Peyer's patch (tissue), 4 donors: Measurements from ENCODE around the gene TEDC1. TPM values are rescaled to one million over a fixed set of nuclear protein-coding genes. Genes with fewer than 3 reads are reported as not detected.

ENCODE experiments used
- DNase-seq, 3 donors: peaks; one replicate each; pipeline ENCODE4 v3.0.0-alpha.2; 2017 to 2019
- H3K27ac ChIP-seq, 4 donors: fragments of 200-600 bp; sonication (generic); one replicate each; pipeline ENCODE4 v1.5.1; 2016 to 2019
- H3K27me3 ChIP-seq, 2 donors: fragments of 200-600 bp; sonication (generic); one replicate each; pipeline ENCODE4 v1.5.1; 2019
- H3K36me3 ChIP-seq, 3 donors: fragments of 200-600 bp; sonication (generic); one replicate each; pipeline ENCODE4 v1.5.1; 2016 to 2019
- H3K4me1 ChIP-seq, 4 donors: fragments of 200-600 bp; sonication (generic); one replicate each; pipeline ENCODE4 v1.5.1; 2016 to 2019
- H3K4me3 ChIP-seq, 4 donors: fragments of 200-600 bp; sonication (generic); 1 replicate in 3 of 4; 2 replicates in 1 of 4; pipeline ENCODE4 v1.5.1; 2016 to 2019; ENCODE audit warnings: mild to moderate bottlenecking in 1 of 4
- H3K9me3 ChIP-seq, 4 donors: fragments of 200-600 bp; sonication (generic); one replicate each; pipeline ENCODE4 v1.5.1; 2016 to 2019; ENCODE audit warnings: mild to moderate bottlenecking in 1 of 4
- POLR2A ChIP-seq, 2 donors: fragments of 450-650 bp; IDR thresholded peaks; one replicate each; pipeline ENCODE4 v1.5.1; 2017; ENCODE audit warnings: antibody characterized with exemption in 2 of 2, mild to moderate bottlenecking in 2 of 2, moderate library complexity in 2 of 2
- total RNA-seq, 4 donors: library from RNA; depleted of rRNA; stranded (reverse); fragments of >200 nt; gene quantifications; one replicate each; pipeline ENCODE4 v1.1.0, GENCODE V29; 2016
- TF ChIP-seq, protein P1 (sequence below), 6 experiments: fragments of 450-650 bp in 4 of 6; fragments of 200-600 bp in 2 of 6; sonication (generic) in 1 of 6; IDR thresholded peaks; one replicate each; pipeline ENCODE4 v1.5.1; 2017 to 2019; ENCODE audit warnings: antibody characterized with exemption in 6 of 6, mild to moderate bottlenecking in 3 of 6, moderate library complexity in 1 of 6

Gene TEDC1
- total RNA-seq, 4 donors from 2014 or later: 7.0 to 42.1 (median 15.1) TPM

DNA sequence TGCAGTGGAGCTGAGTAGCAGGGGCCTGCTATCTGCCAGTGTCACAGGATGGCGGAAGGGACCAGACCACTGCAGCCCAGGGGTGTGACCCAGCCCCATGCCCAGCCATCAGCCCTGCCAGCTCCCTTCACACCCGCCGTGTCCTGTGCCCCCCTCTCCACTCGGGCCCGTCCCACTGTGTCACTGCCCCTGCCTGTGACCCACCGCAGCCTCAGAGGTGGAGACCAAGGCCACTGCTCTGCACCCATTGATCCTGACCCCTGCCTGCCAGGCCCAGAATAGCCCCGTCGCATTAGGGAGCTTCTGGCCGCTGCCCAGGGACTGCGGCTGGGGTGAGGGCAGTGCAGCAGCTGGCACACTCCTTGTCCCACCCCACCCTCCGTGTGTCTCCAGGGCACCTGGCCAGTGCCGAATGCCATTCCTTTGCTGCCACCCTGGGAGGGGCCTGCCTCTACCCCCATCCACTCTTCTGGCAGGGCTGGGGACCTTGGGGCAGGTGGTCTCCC, 18.5 kb upstream of the TEDC1 start:
- TF ChIP-seq, protein P1, sequence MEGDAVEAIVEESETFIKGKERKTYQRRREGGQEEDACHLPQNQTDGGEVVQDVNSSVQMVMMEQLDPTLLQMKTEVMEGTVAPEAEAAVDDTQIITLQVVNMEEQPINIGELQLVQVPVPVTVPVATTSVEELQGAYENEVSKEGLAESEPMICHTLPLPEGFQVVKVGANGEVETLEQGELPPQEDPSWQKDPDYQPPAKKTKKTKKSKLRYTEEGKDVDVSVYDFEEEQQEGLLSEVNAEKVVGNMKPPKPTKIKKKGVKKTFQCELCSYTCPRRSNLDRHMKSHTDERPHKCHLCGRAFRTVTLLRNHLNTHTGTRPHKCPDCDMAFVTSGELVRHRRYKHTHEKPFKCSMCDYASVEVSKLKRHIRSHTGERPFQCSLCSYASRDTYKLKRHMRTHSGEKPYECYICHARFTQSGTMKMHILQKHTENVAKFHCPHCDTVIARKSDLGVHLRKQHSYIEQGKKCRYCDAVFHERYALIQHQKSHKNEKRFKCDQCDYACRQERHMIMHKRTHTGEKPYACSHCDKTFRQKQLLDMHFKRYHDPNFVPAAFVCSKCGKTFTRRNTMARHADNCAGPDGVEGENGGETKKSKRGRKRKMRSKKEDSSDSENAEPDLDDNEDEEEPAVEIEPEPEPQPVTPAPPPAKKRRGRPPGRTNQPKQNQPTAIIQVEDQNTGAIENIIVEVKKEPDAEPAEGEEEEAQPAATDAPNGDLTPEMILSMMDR (IDR thresholded peaks at IDR 0.05): no peak
- no peak for TF ChIP-seq POLR2A (IDR thresholded peaks at IDR 0.05)
- Histone ChIP-seq H3K27ac (peak overlapping the region in 2 of 4 donors; percentile 12 to 89), H3K4me1 (peaks cover 0 to 45% (median 25%) of the 10 kb centered on the region in 4 donors), H3K4me3 (no peak overlapping the region), H3K9me3 (no peaks in the 10 kb centered on the region), H3K27me3 (peaks cover 0 to 25% of the 10 kb centered on the region in 2 donors), H3K36me3 (peaks cover 0 to 23% (median 0%) of the 10 kb centered on the region in 3 donors)
- DNase-seq: no peak

DNA sequence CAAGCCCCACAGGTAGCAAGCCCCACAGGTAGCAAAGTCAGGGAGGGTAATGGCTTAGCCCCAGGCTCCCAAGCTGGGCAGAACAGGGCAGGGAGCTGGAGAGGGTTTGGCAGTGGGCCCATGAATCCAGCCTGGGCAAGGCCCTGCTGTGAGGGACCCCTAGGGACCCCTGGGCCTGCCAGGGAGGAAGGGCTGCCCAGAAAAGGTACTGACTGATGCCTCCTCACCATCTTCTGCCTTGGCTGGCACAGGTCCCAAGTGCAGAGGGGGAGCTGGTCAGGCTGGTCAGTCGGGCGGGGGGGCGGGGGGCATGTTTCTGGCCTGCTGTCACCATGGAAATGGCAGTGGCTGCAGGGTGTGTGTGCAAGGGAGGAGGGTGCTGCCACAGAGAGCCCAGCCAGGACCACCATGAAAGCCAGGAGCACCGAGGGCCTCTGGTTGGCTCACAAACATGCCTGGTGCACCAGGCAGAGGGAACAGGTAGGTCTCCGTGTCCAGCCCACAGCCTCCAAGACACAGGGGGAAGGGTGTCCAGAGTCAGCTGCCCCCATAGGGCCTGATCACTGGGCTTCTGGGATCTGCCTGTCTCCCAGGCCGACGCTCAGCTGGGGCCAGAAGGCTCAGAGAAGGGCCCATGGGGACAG, 17.9 kb upstream of the TEDC1 start:
- no peak for DNase-seq
- Histone ChIP-seq H3K4me3 (peak overlapping the region in 3 of 4 donors; percentile 57 to 71 (median 63)), H3K27me3 (peaks cover 0 to 29% of the 10 kb centered on the region in 2 donors), H3K36me3 (peaks cover 0 to 19% (median 0%) of the 10 kb centered on the region in 3 donors), H3K4me1 (peaks cover under 1 to 49% (median 28%) of the 10 kb centered on the region in 4 donors), H3K9me3 (no peaks in the 10 kb centered on the region), H3K27ac (peak overlapping the region in 3 of 4 donors; percentile 59 to 89 (median 79))
- TF ChIP-seq, protein P1 (IDR thresholded peaks at IDR 0.05): no peak
- no peak for TF ChIP-seq POLR2A (IDR thresholded peaks at IDR 0.05)

DNA sequence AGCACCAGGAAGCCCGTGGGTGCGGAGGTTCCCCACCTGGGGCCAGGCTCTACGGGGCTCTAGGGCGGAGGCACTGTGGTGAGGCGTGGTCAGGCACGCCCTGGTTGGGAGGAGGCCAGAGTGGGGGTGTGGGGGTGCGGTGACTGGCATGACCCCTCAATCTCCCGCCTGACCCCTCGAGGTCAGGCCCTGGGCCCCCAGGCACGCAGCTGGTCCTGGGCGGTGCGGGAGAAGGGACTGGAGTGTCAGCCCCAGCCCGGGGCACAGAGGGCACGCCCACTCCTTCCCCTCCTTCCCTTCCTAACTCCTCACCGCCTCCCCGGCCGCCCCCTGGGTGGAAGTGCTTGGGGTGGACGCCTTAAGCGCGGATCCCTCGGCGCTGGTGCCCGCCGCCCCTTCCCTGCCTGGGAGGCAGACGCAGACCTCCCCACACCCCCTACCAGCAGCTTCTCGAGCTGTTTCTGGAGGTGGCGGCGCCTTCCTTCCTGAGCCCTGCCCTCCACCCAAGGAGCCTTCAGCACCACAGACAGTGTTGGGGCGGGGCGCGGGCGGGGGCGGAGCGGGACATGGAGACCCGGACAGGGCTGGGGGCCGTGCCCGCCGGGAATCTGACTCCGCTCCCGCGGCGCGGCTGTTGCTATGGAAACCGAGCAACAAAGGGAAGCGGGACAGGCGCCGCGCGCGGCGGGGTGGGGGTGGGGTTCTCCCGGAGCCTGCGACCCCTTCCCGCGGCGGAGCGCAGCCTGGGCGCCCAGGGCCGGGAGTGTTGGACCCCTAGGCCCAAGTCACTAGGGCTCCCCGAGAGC, 17.2 kb upstream of the TEDC1 start:
- peak overlapping the region; percentile 42 to 71 (median 60) for H3K4me3 ChIP-seq
- peak; percentile 69 to 85 (median 84) for DNase-seq
- H3K4me1 ChIP-seq: peaks cover 2 to 56% (median 31%) of the 10 kb centered on the region in 4 donors
- TF ChIP-seq, protein P1 (IDR thresholded peaks at IDR 0.05): no peak
- no peak for TF ChIP-seq POLR2A (IDR thresholded peaks at IDR 0.05)
- no peaks in the 10 kb centered on the region for H3K9me3 ChIP-seq
- peaks cover 0 to 36% of the 10 kb centered on the region in 2 donors for H3K27me3 ChIP-seq
- H3K27ac ChIP-seq: peak overlapping the region; percentile 40 to 89 (median 69)
- H3K36me3 ChIP-seq: peaks cover 0 to 17% (median 0%) of the 10 kb centered on the region in 3 donors

DNA sequence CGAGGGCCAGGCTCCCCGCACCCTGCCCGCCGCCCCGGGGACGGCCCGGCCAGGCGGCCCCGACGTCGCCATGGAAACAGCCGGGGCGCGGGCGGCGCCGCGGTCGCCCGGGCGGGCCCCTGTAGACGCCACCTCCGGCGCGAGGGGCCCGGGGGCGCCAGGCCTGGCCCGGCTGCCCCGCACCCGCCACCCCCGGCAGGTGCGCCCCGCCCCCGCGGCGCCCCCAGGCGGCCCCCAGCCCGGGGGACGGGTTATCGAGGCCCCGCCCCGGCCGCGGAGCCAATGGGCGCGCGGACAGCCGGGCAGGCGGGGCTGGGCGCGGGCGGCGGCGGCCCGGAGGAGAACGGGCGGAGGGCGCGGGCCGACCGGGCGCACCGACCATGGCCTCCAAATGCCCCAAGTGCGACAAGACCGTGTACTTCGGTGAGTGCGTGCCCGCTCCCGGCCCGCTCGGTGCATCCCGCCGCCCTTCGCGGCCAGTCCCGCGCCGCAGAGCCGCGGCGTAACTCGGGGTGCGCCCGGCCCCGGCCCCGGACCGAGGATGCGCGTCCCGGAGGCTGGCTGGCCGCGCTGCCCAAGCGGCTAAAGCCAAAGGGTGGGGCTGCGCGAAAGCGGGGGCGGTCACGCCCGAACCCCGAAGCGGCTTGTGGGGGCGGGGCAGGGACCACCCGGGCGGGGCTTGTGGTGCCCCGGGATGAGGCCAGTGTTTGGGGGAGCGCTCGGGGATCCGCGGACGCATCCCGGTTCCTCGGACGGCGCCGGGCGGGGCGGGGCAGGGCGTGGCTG, 16.4 kb upstream of the TEDC1 start, which contains the start of gene CRIP2:
CRIP2 (plus strand) TSS at position 339 of the 786 bp plus-strand sequence; CDS start at position 381, 42 bp downstream.
- Histone ChIP-seq H3K4me3 (peak within 1 kb of the TSS; percentile 42 to 94 (median 60)), H3K4me1 (peaks cover 2 to 63% (median 31%) of the 10 kb centered on the region in 4 donors), H3K27ac (peak within 1 kb of the TSS; percentile 61 to 93 (median 72)), H3K9me3 (no peaks in the 10 kb centered on the region), H3K36me3 (peaks cover 0 to 13% (median 0%) of the 10 kb centered on the region in 3 donors), H3K27me3 (peaks cover 0 to 44% of the 10 kb centered on the region in 2 donors)
- no peak for TF ChIP-seq POLR2A (IDR thresholded peaks at IDR 0.05)
- TF ChIP-seq, protein P1 (IDR thresholded peaks at IDR 0.05): no peak
- DNase-seq: no peak
